KBM-7 (cell line): ENCODE measurements around the gene HERC5.
"Not testable (repeated sequence)": the region's sequence is repeated elsewhere in the genome, so short reads cannot be mapped to it uniquely, and the experiment has no call there.

Source experiments
- DNase-seq: peaks from one replicate; pipeline ENCODE4 v3.0.0-alpha.2; 2015
- in situ Hi-C: fragments of 300-500 bp; cut with MboI; formaldehyde crosslinking; loops from 2 replicates; pipeline ENCODE4 v1.14.3; 2020; ENCODE audit warnings: low sequenced_read_pairs, low pct_unique_long_range_greater_than_20kb, mixed read lengths

The HERC5 gene

DNA sequence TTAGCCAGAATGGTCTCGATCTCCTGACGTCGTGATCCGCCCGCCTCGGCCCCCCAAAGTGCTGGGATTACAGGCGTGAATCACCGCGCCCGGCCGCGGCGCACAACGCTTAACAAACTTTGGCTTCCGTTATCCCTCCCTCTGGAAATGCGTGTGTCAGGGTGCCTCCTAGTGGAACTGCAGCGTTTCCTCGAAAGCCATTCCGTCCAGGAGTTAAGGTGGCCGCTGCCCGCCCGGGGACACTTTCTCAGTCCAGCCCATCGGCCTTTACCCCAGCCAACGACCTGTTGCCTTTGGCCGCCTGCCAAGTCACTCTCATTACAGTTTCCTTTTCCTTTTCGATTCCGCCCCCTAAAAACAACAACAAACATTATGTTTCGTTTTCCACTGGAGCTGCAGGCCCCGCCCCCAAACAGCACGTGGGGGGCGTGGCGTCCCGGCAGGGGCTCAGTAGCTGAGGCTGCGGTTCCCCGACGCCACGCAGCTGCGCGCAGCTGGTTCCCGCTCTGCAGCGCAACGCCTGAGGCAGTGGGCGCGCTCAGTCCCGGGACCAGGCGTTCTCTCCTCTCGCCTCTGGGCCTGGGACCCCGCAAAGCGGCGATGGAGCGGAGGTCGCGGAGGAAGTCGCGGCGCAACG, at the start of gene HERC5:
HERC5 (plus strand) TSS at position 450 of the 637 bp plus-strand sequence; CDS start at position 601, 151 bp downstream.
- in situ Hi-C loops: no loop called here
- DNase-seq: peak; percentile 95

DNA sequence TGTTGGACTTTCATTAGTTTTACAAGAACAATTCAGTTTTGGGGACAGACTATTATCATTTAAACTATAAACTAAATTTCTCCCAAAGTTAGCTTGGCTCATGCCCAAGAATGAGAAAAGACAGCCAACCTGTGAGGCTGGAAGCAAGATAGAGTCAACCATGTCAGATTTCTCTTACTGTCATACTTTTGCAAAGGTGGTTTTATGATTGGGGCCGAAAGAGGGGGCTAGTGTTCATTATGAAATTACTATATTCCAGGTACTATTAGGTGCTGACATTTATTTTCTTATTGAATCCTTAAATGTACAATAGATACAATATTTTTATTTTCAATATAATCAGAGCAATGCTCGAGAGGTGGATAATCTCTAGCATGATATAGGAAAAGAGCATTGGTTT, 47.7 kb upstream of the HERC5 start:
- DNase-seq: no peak
- in situ Hi-C loops: no loop called here

DNA sequence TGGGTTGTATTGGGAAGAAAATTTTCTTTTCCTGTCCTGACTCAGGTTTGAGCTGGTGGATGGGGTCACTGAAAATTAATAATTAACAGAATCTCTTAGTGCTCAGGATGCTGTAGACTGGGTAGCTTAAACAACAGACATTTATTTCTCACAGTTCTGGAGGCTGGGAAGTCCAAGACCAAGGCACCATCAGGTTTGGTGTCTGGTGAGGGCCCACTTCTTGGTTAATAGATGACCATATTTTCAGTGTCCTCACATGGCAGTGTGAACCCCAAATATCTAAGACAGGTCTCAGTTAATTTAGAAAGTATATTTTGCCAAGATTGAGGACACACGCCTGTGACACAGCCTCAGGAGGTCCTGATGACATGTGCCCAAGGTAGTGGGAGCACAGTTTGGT, 47.1 kb upstream of the HERC5 start:
- no peak for DNase-seq
- in situ Hi-C loops: no loop called here

DNA sequence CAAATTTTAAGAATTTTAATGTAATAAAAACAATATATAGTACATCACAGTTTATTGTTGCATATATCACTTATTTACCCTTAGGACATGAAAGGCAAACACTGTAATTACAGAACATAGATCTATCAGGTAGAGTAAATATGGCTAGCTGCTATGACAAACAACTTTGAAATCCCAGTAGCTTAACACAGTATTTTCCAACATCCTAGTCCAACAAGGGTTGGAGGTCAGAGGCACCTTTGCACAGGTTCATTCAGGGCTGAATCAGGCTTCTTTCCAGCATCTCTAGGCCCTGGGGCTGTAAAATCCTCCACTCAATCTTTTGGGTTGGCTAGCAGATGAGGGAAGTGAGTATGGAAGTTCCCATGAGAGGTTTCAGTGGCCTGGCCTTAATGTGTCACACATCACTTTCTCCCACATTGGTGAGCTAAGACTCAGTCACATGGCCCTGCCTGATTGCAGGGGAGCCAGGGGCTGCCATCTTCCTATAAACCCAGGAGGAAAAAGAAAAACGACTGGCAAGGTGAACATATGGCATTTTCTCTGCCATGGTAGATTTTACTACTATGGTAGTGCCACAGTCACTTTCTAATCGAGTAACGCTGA, 45.3 kb upstream of the HERC5 start:
- no peak for DNase-seq
- in situ Hi-C loops: no loop called here

DNA sequence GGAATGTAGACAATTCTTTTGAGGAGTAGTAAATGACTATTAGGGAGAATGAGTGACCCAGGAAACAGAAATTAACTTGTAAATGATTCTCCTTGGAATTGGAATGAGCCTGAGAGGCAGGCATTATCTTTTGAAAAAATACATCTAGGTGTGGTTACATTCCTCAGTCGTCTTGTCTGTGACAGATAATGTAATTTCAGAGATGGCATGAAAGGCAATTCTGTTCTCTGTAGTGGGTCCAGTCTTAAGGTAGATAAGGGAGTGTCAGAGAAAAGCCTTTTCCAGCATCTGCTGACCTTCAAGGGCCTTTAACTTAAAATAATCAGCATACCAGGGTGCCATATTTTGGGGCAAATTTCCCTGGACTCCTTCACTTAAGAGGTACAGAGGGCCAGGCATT, 43.1 kb upstream of the HERC5 start:
- DNase-seq: no peak
- in situ Hi-C loops: no loop called here

DNA sequence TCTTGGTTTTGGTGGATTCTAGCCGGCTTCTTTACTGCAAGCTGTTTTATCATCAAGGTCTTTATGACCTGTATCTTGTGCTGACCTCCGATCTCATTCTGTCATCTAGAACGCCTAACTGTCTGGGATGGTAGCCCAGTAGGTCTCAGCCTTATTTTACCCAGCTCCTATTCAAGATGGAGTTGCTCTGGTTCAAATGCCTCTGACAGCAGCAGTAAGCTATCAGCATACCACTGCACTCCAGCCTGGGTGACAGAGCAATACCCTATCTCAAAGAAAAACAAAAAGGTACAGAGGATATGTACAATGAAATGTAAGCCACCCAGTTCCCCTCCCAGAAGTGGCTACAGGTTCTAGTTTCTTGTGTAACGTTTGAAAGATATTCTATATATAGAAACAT, 42.2 kb upstream of the HERC5 start:
- in situ Hi-C loops: no loop called here
- DNase-seq: no peak

DNA sequence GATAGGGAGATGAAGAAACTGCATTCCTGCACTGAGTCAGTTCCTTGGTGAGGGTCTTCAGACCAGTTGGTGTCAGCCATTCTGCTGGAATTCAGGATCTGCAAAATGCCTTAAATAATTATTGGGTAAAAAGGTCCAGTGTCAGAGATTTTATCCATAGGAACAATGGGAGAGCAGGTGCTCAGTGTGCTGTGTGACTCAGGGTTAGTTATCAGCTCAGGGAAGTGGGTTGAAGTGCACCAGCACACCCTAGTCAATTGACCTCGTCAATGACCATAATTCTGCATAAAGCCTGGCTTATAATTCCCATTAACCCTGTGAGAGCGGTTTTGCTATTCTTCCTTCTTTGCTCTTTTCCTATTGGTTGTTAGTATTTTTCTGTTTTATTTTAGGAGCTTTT, 40.9 kb upstream of the HERC5 start:
- in situ Hi-C loops: no loop called here
- DNase-seq: no peak

DNA sequence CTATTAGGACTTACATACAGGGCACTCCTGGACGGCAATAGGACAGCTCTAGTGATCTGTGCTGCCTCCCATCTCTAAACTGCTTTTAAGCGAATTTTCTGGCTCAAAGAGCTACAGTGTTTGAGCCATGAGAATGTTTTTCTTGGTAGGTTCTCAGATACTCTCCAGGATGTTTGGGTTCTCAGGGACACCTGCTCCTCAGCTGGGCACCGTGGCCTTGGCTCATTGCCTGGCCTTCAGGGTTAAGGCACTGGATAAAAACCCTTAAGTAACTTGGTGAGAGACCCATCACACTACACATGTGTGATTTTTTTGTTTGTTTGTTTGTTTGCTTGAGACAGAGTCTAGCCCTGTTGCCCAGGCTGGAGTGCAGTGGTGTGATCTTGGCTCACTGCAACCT, 38.5 kb upstream of the HERC5 start:
- in situ Hi-C loops: no loop called here
- DNase-seq: no peak

DNA sequence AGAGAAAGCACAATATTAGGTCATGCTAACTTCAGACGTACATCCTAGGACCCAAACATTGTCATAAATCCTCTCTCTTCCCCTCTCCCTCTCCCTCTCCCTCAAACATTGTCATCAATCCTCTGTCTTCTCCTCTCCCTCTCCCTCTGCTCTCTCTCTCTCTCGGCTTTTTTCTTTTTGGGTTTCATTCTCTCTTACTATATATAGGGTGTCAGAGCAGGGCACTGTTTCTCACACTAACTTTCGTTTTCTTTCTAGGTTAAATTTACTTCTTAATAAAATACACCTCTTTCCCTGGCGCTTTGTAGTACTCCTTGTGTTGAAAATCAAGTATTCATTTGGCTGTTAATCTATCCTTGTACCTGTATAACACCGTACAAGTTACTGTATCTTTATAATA, 37.0 kb upstream of the HERC5 start:
- DNase-seq: no peak
- in situ Hi-C loops: no loop called here

DNA sequence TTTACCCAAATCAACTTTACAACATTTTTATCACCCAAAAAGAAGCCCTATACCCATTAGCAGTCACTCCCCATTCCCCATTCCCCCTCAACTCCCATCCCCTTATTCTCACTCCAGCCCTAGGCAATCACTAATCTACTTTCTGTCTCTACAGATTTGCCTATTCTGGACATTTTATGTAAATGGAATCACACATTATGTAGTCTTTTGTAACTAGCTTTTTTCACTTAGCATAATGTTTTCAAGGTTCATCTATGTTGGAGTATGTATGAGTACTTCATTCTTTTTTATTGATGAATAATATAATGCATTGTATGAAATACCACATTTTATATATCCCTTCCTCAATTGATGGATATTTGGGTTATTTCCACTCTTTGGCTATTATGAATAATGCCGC, 36.1 kb upstream of the HERC5 start:
- no peak for DNase-seq
- in situ Hi-C loops: no loop called here

DNA sequence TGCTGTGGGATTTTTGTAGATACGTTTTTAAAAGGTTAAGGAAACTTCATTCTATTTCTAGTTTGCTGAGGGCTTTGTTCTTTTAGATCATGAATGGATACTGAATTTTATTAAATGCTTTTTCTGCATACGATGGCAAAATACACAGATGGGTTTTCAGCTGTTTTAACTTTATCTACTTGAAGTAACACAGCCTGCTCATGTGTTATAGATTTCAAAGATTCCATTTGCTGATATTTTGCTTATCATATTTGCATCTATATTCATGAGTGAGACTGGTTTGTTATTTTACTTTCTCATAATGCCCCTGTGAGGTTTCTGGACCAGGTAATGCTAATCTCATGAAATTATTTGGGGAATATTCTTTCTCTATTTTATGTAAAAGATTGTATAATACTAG, 34.5 kb upstream of the HERC5 start:
- no peak for DNase-seq
- in situ Hi-C loops: no loop called here

DNA sequence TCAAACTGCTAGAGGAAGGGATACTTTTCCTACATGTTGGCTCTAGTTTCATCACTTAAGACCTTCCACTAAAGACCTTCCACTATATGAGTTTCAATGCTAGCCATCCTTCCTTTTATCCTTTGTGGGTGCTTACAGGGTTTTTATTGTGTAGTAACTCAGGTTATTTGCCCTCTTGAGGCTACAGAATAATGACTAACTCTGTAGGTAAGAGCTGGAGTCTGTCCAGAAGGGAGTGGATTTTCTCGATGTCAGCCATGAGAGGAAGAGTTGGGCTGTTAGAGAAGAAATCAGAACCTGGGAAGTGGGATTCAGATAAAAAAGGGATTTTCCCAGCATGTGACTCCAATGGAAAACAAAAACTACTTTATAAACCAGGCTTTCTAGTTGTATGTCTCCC, 27.5 kb upstream of the HERC5 start:
- in situ Hi-C loops: no loop called here
- no peak for DNase-seq

DNA sequence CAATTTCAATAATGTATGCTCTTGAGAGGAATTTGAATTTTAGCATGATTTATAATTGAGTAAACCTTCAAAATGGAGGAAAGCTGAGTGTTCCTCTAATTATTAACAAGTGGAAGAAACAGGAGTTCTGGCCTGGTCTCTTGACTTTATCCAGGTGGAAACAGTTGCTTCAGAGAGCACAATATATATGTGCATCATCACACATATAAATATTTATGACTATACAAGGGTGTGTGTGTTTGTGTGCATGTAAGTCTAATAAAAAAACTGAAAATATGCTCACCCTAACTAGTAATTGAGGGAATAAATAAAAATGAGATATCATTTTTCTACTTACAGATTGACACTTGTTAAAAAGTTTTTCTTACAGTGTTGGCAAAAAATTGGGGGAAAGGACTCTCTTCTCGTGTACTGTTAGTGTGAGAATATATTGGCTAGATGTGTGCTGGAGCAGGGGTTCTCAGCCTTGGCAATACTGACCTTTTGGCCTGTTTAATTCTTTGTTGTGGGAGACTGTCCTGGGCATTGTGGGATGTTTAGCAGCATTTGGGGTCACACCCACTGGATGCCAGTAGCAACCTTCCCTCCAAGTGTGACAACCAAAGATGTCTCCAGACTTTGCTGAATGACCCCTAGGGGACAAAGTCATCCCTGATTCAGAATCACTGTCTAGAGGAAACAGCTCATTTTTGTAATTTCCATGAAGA, 20.8 kb upstream of the HERC5 start:
- DNase-seq: no peak
- in situ Hi-C loops: no loop called here

DNA sequence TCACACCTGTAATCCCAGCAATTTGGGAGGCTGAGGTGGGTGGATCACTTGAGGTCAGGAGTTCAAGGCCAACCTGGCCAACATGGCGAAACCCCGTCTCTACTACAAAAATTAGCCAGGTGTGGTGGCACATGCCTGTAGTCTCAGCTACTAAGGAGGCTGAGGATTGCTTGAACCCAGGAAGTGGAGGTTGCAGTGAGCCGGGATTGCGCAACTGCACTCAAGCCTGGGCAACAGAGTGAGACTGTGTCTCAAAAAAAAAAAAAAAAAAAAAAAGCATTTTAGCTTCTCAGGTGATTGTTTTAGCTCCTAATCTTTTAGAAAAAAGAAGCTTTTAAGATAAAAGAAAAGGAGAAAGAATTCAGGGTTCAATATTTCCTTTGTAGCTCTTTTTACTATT, 19.0 kb upstream of the HERC5 start:
- in situ Hi-C loops: not testable (repeated sequence)

DNA sequence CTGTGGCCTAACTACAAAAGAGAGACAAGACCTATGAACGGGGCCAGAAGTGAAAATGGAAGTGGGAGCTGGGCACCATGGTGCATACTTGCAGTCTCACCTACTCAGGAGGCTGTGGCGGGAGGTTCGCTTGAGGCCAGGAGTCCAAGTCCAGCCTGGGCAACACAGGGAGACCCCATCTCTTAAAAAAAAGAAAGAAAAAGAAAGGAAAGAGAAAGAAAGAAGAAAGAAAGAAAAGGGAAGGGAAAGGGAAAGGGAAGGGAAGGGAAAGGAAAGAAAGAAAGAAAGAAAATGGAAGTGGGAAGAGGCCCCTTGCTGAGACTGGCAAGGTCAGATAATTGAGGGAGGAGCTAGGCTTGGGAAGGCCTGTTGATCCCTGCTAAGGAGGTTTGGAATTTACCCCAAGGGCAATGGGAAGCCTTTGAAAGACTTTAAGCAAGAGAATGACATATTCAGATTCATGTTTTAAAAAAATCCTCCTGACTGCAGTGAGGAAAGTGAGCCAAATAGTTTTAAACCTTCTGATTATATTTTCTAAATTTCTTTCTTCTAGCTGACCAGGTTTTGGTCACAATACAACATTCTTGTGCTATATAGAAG, 17.7 kb upstream of the HERC5 start:
- no peak for DNase-seq
- in situ Hi-C loops: no loop called here

More for the DNA sequence above, 19.0 kb upstream of the HERC5 start:
- DNase-seq: not testable (repeated sequence)

DNA sequence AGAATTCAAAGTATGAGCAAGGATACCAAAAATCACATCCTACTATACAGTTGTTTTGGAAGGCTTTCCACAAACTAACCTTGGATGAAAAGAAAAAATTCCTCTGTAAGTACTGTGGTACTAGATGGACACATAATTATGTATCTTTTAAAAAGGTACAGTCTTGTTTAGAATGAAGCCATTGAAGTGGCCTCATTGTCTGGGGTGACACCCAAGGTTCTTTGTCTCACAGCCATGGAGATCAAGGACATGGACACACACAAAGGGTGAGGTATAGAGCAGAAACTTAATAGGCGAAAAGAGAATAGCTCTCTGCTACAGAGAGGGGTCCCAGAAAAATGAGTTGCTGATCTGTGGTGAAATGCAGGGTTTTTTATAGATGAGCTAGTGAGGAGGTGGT, 16.8 kb upstream of the HERC5 start:
- DNase-seq: no peak
- in situ Hi-C loops: no loop called here

DNA sequence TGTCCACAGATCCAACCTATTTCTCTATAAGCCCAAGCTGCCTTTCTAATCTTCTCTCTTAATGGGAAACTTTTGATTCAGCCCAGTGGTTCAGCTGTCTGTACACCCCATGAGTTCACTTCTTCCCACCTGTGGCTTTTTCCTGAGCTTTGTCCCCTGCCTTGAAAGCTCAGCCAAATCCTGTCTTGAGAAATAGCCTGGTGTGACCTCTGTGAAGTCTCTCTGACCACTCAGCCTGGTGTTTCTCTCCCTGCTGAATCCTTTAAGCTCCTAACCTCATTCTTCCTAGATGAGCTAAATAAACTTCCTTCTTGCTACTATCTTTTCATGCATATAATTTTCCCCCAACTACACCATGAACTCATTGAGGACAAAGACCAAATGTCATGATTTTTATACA, 15.2 kb upstream of the HERC5 start:
- in situ Hi-C loops: no loop called here
- no peak for DNase-seq

DNA sequence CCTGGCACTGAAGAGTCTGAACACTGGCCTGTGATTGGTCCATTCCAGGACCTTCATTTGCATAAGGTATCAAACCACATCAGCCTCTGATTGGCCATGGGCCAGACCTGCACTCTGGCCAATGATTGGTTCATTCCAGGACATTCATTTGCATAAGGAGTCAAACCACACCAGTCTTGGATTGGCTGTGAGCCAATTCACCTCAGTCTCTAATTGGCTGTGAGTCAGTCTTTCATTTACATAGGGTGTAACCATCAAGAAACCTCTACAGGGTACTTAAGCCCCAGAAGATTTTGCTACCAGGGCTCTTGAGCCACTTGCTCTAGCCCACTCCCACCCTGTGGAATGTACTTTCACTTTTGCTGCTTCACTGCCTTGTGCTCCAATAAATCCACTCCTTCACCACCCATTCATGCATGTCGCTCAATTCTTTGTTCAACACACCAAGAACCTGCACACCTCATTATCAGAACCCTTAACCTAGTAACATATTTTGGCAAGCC, 14.2 kb upstream of the HERC5 start:
- DNase-seq: no peak

DNA sequence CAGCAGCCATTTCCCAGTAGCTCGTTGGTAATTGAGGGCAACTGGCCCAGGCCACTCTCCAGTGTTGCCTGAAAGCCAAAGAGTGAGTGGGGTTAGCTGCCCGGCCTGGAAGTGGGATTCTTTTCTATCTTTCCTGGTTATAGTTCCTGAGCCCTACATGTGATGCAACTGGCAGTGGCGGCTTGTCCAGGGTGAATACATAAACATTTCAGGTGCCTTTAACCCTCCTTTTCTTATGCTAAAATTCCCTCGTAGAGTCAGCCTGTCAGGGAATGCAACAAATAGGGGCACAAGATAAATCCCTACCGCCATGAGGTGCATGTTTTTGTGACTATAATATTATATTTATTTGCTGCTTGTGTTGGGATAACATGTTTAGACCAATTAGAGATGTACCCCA, 13.4 kb upstream of the HERC5 start:
- in situ Hi-C loops: no loop called here
- DNase-seq: no peak

More for the DNA sequence above, 14.2 kb upstream of the HERC5 start:
- in situ Hi-C loops: no loop called here

DNA sequence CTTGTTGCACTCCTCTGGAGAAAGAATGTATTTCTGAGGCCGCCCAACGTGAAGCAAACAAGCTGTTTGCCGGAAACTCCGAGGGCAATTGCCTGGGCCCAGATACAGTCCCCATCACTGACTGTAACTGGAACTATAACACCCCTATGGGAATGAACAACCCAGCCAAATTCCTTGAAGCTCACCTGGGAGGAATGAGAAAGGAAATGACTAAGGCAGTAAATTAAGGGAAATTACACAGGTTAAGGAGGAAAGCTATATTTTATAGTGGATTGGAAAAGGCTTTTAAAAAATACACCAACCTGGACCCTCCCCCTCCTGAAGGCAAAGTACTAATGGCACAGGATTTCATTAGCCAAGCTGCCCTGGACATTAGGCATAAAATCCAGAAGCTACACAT, 11.7 kb upstream of the HERC5 start:
- in situ Hi-C loops: no loop called here
- DNase-seq: no peak
